HepG2 (cell line): Measurements from ENCODE around the gene TLE5. TPM values are rescaled to one million over a fixed set of nuclear protein-coding genes. Genes with fewer than 3 reads are reported as not detected.

ENCODE experiments used
- DNMT1 ChIP-seq: sonication (generic); formaldehyde crosslinking; IDR thresholded peaks from 2 replicates; pipeline ENCODE4 v1.5.1; 2020; ENCODE audit warnings: mild to moderate bottlenecking, missing genetic modification reagents
- E2F2 ChIP-seq: sonication (generic); formaldehyde crosslinking; IDR thresholded peaks from 2 replicates; pipeline ENCODE4 v1.4.0; 2020; ENCODE audit warnings: missing genetic modification reagents, borderline replicate concordance
- FOSL2 ChIP-seq: sonication (generic); formaldehyde crosslinking; IDR thresholded peaks from 2 replicates; pipeline ENCODE4 v1.4.0; 2020; ENCODE audit warnings: missing genetic modification reagents
- IRF9 ChIP-seq: sonication (generic); formaldehyde crosslinking; IDR thresholded peaks from 2 replicates; pipeline ENCODE4 v1.8.0; 2022; ENCODE audit warnings: missing genetic modification reagents, mild to moderate bottlenecking, borderline replicate concordance
- MEF2D ChIP-seq: sonication (generic); formaldehyde crosslinking; IDR thresholded peaks from 2 replicates; pipeline ENCODE4 v1.5.1; 2020; ENCODE audit warnings: mild to moderate bottlenecking, missing genetic modification reagents
- SATB2 ChIP-seq: sonication (generic); formaldehyde crosslinking; IDR thresholded peaks from 2 replicates; pipeline ENCODE4 v1.5.0; 2020; ENCODE audit warnings: missing genetic modification reagents
- SIX4 ChIP-seq: sonication (generic); formaldehyde crosslinking; IDR thresholded peaks from 2 replicates; pipeline ENCODE4 v1.4.0; 2020; ENCODE audit warnings: missing genetic modification reagents
- SSRP1 ChIP-seq: IDR thresholded peaks from 2 replicates; pipeline ENCODE4 v1.6.1; 2016; ENCODE audit warnings: control low read depth
- SYNCRIP ChIP-seq: fragments of 200-400 bp; formaldehyde crosslinking; IDR thresholded peaks from 2 replicates; pipeline ENCODE4 v1.6.1; 2018; ENCODE audit warnings: mild to moderate bottlenecking, low read depth, low read length; ENCODE audit not compliant: insufficient read depth
- ZFP37 ChIP-seq: sonication (generic); formaldehyde crosslinking; IDR thresholded peaks from 2 replicates; pipeline ENCODE4 v1.4.0; 2020; ENCODE audit warnings: missing genetic modification reagents, borderline replicate concordance
- ZHX1 ChIP-seq: sonication (generic); formaldehyde crosslinking; IDR thresholded peaks from 2 replicates; pipeline ENCODE4 v1.8.1; 2022; ENCODE audit warnings: low read depth, mild to moderate bottlenecking, missing genetic modification reagents
- ZMYM4 ChIP-seq: sonication (generic); formaldehyde crosslinking; IDR thresholded peaks from 2 replicates; pipeline ENCODE4 v1.8.1; 2023; ENCODE audit warnings: mild to moderate bottlenecking, missing genetic modification reagents
- ZNF407 ChIP-seq: sonication (generic); formaldehyde crosslinking; IDR thresholded peaks from one replicate; pipeline ENCODE4 v1.5.1; 2020; ENCODE audit warnings: mild to moderate bottlenecking, missing genetic modification reagents; ENCODE audit errors: not compliant biosample characterization
- ZNF619 ChIP-seq: sonication (generic); formaldehyde crosslinking; IDR thresholded peaks from 2 replicates; pipeline ENCODE4 v1.4.0; 2020; ENCODE audit warnings: mild to moderate bottlenecking, missing genetic modification reagents
- ZNF780A ChIP-seq: sonication (generic); formaldehyde crosslinking; IDR thresholded peaks from 2 replicates; pipeline ENCODE4 v1.8.0; 2022; ENCODE audit warnings: mild to moderate bottlenecking, missing genetic modification reagents, moderate library complexity
- polyA plus RNA-seq, 8 experiments: library from polyadenylated mRNA; depleted of rRNA in 3 of 8; stranded (reverse) in 7 of 8; unstranded in 1 of 8; fragments of >200 nt; fragmentation: Illumina TruSeq in 4 of 8; extraction: Trizol in 4 of 8; gene quantifications; 2 replicates each; pipeline versions ENCODE4 v1.2.1 to v1.2.3, GENCODE V29; 2011 to 2016; ENCODE audit warnings: low read depth in 4 of 8, missing spikeins in 1 of 8, mixed read lengths in 1 of 8; ENCODE audit not compliant: insufficient read depth in 1 of 8
- total RNA-seq, 5 experiments: library from RNA; depleted of rRNA; stranded (reverse); fragments of >200 nt; fragmentation: Illumina TruSeq; extraction: Trizol; gene quantifications; 2 replicates each; pipeline ENCODE4 v1.2.3, GENCODE V29; 2016; ENCODE audit warnings: low read depth in 1 of 5

The TLE5 gene
- total and polyA plus RNA-seq, 2 of the 13 experiments (the other 11 are each of a cell fraction or from before 2014, with no cell fraction given), result 62.8 to 189 TPM

- TF ChIP-seq SYNCRIP (no peak), MEF2D (CRISPR knock-in tag) (0 out of 2 replicates have a peak, but pooled peaks have one; percentile 4), SSRP1 (CRISPR knock-in tag) (no peak), ZNF407 (CRISPR knock-in tag) (no peak), ZNF780A (CRISPR knock-in tag) (no peak), ZMYM4 (peak; percentile 61; the same call in 1 of the 2 replicates), IRF9 (CRISPR knock-in tag) (no peak), ZHX1 (CRISPR knock-in tag) (no peak), SIX4 (CRISPR knock-in tag) (no peak), SATB2 (CRISPR knock-in tag) (no peak), ZNF619 (CRISPR knock-in tag) (no peak), DNMT1 (CRISPR knock-in tag) (no peak), ZFP37 (CRISPR knock-in tag) (no peak), FOSL2 (no peak), E2F2 (CRISPR knock-in tag) (no peak)
Measured at GRCh38 chr19:3035542-3036118, 26.7 kb downstream of the TLE5 start (continued).
